Suppressor macrophage treated with lipopolysaccharide for 1 hour (primary cell): Measurements from ENCODE around the gene TGFBR1.
A peak's percentile ranks its signal among the peaks of the same experiment; 100 is the strongest.

Experiments
- DNase-seq, 3 donors: peaks; one replicate each; pipeline ENCODE4 v3.0.0-alpha.2; 2020 to 2022

Gene TGFBR1

DNA sequence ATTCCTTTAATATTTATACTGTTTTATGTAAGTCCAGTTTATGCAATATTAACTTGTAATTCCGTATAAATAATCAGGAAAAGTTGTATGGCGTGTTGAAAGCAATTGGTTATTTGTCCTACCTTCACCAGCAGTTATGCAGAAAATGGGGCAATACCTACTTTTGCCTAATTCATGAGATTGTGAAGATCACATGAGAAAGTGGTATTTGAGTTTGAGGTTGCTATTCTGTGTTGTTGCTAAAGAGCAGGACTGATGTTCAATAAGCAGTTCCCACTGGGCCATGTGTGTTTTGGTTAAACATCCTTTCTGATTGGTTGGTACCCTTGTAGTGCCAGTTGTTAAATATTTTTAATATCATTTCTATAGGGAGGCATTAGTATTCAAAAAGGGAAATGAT lies 3.2 kb downstream of the TGFBR1 start:
- DNase-seq = no peak

DNA sequence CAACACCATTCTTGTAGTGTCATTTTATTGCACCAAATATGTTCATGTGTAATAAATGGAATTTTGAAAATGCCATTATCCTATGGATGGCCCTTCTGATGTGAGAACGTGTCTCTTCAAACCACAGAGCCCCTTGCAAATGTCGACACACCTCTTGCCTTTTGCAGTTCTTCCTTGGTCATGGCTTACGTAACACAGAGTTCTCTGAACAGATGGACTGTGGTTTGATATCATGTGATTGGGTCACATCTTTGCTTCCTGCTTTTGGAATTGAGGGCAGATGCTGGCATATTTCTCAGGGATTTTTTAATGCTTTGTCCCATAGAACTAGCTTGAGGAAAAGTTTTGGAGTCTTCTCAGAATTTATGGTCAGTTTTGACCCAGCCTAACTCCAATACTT lies 4.6 kb downstream of the TGFBR1 start:
- peak; percentile 71 to 86 (median 84) for DNase-seq

DNA sequence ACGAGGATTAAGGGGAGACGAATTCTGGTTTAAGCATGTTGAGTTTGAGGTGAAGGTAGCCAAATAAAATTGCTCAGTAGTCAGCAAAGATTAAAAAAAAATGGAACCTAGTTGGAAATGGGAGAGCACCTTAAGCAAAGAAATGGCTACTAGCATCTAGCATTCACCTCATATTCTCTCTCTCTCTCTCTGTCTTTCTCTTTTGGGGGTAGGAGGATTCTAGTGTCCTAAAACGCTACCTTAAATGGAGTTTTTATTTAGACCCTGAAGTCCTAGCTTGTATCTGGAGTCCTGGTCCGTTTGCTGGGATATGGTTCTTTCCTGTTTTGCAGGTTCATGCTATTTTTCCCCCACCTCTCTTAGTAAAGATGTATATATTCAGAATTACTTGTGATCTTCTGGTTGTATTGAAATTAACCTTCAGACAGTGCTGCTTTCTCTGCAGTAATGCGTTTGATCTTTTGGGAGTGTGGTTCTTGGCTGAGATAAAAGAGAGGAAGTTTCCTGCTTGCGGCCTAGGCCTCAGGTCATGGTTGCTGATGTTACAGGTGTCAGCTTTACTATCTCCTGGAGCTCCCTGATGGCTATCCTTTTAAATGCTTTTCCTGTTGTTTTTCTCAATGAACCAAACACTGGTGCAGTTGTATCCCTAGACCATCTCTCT lies 8.0 kb downstream of the TGFBR1 start:
- no peak for DNase-seq

DNA sequence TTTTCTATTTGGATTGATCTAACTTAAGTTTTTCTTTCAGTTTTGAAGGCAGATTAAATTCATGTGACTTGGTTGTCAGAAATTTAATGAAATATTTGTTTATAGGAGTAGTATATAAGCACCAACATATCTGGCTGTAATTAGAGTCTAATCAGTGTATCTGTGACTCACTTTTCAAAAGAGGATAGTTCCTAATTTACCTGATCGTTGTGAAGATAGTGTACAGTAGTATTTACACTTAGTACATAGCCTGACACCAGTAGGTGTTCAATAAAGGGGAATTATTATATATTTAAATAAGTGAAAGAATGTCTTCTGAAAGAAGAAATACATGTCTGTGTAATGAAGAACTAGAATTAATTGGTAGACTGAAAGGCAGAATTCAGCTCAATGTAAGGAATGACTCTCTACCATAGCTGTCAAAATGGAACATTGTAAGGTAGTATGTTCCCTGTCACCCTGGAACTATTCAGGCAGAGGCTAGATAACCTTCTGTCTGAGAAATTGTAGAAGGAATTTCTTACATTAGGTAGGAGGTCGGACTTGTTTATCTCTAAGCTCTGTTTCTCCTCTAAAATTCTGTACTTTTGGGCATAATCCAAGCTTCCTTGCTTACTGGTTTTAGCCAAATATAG lies 8.6 kb downstream of the TGFBR1 start:
- no peak for DNase-seq

DNA sequence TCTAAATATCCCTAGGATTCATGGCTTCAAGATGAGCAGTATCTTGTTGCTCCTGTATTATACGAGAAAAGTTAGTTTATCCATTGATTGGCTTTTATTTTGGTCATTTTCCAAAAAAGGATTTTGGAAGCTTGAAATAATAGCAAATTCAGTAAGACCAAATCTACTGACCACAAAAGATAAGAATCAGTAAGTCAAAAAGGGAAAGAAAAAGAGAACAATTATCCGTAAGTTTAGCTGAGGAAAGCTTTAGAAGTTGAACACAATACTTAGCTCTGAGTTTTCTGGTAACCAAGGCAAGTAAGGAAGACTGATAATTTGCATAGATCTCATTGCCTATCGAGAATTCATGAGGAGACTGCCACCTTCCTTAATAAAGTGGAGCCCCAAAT lies 9.1 kb downstream of the TGFBR1 start:
- DNase-seq = no peak

DNA sequence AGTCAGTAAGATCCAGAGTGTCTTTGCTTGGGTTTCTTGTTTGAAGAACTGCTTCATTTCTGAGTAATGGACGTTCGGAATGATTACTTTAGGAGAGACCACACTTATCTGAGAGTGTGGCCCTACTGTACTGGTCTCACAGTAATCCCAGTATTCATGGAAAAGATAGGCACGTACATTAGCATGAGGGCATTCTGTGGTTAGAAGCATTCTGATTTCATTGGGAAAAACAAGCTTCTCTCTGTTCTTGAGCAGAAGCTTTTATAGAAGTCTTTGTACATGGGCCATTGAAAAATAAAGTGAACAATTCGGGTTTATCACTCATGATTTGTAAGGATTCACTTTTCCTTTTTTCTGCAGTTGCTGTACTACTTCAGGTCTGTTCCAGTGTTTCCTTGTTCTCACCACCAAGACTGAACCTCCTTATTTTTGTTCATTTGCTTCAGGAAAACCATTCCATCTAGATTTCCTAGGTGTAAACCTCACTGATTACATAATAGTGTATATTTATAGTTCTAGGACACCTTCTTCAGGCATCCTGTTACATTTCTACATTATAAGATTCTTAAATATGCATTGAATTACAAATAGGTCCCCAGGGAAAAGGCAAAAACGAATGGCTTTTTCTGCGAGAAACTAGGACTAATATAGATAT lies 10.1 kb downstream of the TGFBR1 start:
- DNase-seq = no peak

DNA sequence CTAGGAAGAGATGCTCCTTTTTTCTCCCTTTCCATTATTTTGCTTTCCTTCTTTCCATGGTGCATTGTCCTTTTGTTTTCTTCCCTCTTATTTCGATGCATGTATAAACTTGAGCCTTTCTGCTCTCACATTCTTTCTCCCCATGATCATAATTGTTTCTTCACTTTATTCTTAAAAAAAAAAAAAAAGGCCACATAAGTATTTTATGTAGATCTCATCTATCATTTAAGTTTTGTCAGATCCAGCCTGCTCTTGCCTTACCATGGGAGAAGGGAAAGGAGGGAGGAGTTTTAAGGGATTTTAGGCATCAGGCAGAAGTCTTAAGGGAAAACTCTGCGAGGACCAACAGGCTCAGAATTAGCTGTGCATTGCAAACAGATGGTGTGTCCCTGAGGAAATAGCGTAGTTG lies 11.1 kb downstream of the TGFBR1 start:
- no peak for DNase-seq

DNA sequence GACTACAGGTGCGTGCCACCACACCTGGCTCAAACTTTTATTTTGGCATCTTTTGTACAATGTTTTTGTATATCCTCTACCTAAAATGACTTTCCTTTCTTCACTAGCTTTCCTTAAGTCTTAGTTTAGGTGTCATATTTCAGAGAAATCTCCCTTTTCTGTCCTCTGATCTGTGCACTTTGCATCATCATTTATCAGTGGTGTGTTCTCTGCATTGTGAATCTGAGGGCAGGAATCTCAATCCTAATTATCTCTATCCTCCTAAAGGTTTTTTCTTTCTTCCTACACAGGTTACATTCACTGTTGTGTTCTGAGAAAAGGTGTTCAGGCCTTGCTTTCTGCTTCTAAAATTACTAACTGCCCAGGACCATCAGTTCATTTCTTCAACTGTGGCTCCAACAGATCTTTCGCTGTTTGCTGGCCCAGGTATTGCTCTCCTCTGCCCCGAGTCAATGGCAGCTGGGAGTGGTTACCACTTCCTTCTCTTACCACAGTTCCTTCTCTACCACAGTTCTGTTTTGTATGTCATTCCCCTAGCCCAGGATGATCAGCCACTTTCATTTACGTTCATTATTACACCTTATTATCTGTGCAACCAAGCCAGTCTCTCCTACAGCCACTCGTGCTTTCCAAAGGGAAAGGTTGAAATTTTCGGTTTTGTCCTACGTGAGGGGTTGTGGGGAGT lies 14.0 kb downstream of the TGFBR1 start:
- DNase-seq = peak; percentile 36 to 47 (median 37)

DNA sequence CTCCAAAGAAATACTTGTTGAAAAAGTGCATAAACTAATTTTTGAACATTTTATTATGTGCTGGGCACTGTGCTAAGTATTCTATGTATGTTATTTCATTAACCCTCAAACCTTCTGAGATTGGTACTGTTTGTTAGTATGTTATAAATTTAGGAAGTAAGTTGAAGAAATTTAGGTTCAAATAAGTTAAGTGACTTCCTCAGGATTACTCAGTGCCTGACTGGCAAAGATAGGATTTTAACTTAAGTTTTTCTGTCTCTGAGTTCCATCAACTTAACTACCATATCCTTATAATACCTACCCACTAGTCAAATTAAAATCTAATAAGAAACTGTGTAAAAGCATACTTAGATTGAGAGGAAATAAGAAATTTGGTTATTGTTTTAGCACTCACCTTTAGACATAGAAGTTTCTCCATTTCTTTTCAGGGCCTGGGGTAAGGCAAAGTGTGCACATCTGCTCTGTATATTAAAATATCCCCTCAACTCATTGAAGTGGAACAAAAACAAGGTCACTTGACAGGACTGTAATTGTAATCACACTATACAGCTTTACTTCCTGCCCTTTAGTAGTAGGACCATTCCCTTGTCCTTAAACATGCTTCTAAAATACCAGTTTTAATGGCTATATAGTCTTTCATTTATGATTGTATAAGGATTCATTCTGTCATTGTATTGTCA lies 15.2 kb downstream of the TGFBR1 start:
- DNase-seq = peak in 2 of 3 donors; percentile 45 to 58

DNA sequence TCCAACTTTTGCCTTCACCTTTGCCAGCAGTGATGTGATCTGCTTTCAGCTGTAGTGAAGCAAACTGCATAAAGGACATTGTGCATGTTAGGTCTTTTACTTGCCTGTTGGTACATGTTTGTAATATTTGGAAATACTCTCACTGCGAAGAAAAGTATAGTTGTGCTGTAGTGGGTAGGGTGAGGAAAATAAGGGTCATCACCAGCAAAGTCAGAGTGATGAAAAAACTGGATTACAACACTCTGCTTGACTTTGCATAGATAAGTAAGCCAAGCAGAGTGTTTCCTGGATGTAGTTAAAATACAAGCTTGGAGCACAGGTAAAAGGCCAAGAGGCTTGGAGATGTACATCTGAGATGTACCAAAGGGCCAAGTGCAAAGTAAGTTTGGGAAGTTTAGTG lies 16.7 kb downstream of the TGFBR1 start:
- DNase-seq = no peak

DNA sequence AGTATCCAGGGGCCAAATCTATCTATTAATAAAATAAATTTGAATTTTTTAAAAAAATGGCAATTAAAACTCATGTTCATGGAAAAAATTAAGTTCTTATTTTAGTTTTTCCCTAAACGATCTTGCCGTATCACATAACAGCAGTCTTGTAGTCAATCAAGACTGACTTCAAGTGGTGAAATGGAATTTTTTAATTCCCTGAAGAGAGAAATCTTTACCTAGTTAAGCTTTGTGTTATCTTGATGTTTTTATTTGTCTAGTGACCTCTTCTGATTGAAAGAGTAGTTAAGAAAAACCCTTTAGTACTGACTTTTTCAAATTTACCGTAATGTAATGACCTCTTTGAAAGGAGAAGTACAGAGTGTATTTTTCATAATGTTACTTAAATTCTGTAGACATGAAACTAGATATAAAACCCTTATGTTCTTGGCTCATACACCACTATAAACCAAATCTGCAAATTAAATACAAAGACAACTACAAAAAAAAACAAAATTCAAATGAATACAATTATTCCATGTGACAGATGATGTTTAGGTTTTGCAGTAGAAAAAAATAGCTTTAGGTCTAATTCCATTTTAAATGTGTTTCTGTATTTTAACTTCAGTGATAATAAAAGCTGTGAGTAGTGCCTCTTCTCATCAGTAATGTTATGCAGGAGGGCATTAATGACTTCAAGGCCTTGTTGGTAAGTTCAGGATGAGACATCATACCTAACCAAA lies 19.8 kb downstream of the TGFBR1 start:
- DNase-seq = no peak

DNA sequence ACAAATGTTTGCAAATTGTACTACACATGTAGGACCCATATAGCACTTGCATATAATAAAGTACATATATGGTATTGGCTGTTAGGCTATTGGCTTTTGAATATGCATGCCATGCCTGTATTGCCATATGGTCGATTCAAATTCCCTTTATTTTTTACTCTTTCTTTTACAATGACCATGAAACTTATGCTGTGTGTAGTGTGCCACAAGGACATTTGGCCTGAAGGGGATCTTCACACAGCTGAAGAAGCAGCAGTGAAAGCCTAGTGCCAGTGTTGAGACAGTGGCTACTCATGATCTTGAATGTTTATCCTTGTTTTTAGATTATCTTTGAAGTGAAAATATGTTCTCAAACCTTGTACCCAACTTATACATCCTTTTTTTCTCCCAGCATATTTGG lies 20.5 kb downstream of the TGFBR1 start:
- DNase-seq = no peak

DNA sequence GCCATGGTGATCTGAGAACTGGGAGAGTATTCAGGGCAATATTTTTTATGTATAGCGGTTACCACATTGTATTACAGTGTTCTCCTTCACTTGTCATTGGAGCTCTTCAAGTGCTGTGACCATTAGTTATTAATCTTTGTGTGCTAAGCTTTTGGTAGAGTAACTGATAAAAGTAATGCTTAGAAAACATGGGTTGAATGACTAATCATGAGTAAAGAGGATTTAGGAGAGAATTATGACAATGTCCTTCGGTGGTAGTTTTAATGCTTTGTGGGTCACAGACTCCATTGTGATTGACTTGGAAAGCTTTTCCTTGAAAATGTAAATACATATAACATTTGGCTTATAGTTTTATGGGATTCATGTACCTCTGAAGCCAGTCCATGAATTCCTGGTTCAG lies 21.4 kb downstream of the TGFBR1 start:
- DNase-seq = no peak

DNA sequence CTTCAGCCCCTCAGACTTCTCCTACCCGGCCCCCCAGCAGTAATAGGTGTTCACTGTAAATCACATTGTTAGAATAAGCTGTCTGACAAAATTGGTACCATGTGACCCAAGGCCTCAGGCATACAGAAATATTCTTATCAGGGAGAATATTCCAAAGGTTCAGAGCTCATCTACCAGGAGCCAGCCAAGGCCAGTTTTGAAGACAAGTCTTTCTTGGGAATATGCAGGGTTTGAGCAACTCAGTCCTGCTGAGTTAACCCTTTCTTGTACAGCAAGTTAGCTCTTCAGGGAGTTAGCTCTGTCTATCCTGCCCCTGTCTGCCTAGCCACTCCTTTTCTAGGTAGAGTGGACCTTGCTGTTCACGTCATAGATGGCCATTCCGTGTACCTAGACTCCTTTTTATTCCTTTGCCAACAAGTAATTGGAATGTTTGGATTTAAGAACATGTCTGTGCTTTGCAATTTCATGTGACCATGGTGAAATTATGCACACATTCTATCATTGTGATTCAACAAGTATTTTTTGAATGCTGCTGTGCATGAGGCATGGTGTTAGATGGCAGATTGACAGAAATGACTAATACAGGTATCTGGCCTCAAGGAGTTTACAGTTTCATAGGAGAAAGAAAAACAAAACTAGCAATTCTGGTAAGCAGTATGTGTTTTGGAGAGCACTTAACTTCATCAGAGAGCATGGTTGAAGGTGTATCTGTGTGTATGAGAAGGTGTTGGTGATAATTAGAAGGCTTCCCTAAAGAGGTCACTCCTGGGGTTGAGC lies 22.6 kb downstream of the TGFBR1 start:
- DNase-seq = no peak

DNA sequence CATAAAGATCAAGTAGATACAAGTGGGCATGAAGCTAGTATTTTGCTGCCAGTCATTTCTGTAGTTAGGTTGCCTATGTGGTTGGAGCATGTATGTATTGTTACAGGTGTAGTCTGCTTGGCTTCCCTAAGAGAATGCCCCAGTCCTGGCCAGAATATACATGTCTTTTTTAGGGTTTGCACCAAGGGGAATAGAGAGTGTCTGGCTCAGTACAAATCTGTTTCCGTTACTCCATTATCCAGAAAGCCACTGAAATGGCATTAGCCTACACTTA lies 23.2 kb downstream of the TGFBR1 start:
- no peak for DNase-seq

DNA sequence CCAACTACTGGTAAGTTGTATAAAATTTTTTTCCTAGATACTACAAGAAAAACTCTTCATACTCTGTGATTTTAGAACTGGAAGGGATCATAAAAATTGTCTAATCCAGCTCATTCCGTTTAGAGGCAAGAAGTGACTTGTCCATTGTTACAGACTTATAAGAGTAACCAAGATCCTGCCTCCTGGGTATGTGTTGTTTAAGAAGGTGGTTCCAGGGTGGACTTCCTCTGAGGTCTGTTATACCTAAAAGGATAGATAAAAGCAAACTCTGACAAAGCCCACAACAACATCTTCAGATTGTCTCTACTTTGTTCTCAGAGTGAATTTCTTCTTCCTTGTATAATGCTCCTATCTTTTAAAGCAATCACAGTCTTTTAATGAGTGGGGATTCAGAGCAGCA lies 24.2 kb downstream of the TGFBR1 start:
- no peak for DNase-seq

DNA sequence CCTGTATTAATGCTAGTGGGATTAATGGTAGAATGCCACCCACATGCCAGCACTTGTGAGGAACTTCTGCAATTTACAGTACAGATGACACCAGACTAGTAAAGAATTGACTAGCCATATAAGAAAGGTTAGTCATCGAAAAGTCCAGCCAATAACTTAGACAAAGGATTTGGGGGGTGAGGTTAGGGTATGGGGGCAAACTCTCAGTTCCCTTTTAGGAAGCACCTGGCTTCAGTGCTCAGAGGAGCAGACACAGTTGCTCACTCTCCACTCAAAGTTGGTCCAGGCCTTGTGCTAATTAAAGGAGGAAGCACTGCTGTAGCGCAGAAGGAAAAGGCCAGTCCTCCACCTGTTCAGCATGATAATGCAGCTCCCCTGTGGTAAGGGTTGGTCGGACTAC lies 25.2 kb downstream of the TGFBR1 start:
- DNase-seq = peak; percentile 51 to 86 (median 69)

DNA sequence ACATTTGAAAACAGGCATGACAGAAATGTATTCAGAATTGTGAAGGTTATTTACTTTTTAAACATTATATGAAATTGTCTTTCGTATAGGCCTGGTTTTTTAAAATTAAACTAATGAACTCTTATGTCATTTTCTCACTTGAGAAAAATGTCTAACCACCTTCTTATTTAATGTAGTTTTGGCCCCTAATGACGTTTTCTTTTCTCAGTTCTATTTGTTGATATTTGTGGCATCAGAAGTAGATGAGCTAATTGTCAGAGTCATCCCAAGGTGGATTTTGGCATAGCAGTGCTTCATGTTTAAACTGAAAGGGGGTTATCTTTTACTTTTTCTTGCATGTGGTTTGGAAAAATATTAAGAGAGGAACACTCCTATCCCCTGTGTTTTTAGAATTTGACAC lies 28.2 kb downstream of the TGFBR1 start:
- no peak for DNase-seq

DNA sequence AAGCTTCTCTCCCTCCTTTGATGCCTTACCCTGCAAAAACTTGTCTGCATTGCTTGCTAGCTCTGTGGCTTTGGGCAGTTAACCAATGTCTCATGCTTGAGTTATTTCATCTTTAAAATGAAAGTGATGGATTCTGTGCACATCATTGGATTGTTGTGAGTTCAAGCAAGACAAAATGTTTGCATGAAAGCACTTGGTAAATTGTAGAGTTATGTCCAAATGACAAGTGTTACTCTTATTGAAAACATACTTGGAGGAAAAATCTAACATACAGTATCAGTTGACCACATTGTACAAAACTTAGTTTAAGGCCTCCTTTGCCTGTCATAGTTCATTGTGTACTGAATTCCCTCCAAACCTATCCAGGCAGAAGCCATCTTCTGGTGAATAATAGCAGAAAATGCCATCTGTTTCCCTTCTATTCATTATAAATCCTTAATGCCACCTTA lies 30.0 kb downstream of the TGFBR1 start:
- no peak for DNase-seq

DNA sequence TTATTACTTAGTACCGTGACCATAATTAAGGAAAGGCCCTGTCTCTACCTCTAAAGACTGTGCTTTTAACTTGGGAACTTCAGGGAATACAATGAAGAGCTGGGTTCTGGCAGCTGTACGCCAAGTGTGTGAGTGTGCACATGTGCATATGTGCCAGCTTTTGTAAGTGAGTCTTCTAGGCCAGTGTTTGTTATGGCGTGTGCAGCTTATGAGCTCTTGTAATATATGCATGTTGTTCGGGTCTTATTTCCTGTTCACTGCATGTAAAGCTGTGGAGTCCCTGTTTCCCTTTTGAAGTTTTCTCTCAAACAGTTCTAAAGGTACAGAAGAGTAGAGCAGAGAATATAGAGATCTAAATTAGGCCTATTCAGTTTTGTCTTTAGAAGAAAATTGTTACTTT lies 30.5 kb downstream of the TGFBR1 start:
- no peak for DNase-seq

DNA sequence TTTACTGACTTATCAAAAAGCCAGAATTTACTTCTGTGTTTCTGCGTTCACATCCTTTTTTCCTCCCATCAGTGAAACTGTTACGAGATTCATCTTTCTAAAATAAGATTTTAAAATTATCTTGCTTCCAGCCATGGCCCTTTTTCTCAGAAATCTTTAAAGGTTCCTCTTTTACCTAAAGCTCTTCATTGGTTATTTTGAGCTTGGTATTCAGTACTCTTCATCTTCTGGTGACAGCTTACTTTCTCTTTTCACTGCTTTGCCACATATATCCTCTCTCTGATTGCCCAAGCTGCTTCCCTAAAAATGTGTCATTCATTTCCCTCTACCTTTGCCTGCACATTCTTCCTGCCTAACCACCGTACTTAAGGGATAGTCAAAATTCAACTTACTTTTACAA lies 32.3 kb downstream of the TGFBR1 start:
- DNase-seq = peak; percentile 53 to 73 (median 63)

DNA sequence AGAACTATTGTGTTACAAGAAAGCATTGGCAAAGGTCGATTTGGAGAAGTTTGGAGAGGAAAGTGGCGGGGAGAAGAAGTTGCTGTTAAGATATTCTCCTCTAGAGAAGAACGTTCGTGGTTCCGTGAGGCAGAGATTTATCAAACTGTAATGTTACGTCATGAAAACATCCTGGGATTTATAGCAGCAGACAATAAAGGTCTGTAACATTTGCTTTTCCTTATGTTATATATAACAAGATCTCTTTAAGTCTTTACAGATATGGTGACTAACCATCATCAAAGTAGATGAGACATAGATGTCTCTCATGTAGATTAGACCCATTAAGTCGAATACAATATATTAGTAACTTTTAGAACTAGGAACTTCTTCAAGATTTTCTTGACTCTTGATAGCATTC lies 33.0 kb downstream of the TGFBR1 start:
- DNase-seq = no peak
